Cardiac muscle cell (in vitro differentiated cells and primary cell): Measurements from ENCODE around the gene TNFSF13B. TPM values are rescaled to one million over a fixed set of nuclear protein-coding genes. Genes with fewer than 3 reads are reported as not detected.

Source experiments
- DNase-seq, 2 donors: peaks; one replicate each; pipeline versions ENCODE4 v3.0.0 to v3.0.0-alpha.2; 2010 to 2017; ENCODE audit warnings: low read depth in 1 of 2, low spot score in 1 of 2
- H3K27ac ChIP-seq: fragments of 200-600 bp; sonication (generic); 2 replicates; pipeline ENCODE4 v1.5.1; 2016
- H3K27me3 ChIP-seq: fragments of 200-600 bp; sonication (generic); 2 replicates; pipeline ENCODE4 v1.6.0; 2016; ENCODE audit warnings: control low read depth
- H3K36me3 ChIP-seq: fragments of 200-600 bp; sonication (generic); 2 replicates; pipeline ENCODE4 v1.5.1; 2016; ENCODE audit warnings: control low read depth
- H3K4me1 ChIP-seq: fragments of 200-600 bp; sonication (generic); 2 replicates; pipeline ENCODE4 v1.8.1; 2017; ENCODE audit warnings: low read depth, mild to moderate bottlenecking, mixed run types
- H3K4me3 ChIP-seq: fragments of 200-600 bp; sonication (generic); 2 replicates; pipeline ENCODE4 v1.5.1; 2016; ENCODE audit warnings: mild to moderate bottlenecking
- H3K9me3 ChIP-seq: fragments of 200-600 bp; sonication (generic); 2 replicates; pipeline ENCODE4 v1.5.1; 2017; ENCODE audit warnings: low read depth, mild to moderate bottlenecking, control low read depth
- CTCF ChIP-seq: IDR thresholded peaks from 2 replicates; pipeline ENCODE4 v1.5.1; 2012; ENCODE audit warnings: low read depth, mild to moderate bottlenecking, low read length
- polyA plus RNA-seq: library from polyadenylated mRNA; unstranded; fragments of >200 nt; fragmentation: Nextera tagmentation; extraction: Ambion mirVana; gene quantifications from 2 replicates; pipeline ENCODE4 v1.2.1, GENCODE V29; 2016
- total RNA-seq: library from RNA; depleted of rRNA; stranded (reverse); fragments of >200 nt; gene quantifications from 2 replicates; pipeline ENCODE4 v1.2.3, GENCODE V29; 2016

The TNFSF13B gene
- 0.46 and 0.69 TPM in 2 replicates for total RNA-seq
- polyA plus RNA-seq: 0.56 and 2.4 TPM in 2 replicates

- H3K27ac ChIP-seq: no peak within 1 kb of the TSS
- H3K9me3 ChIP-seq: no peaks in the 10 kb centered on the region
- H3K4me1 ChIP-seq: no peaks in the 10 kb centered on the region
- no peaks in the 10 kb centered on the region for H3K27me3 ChIP-seq
- H3K4me3 ChIP-seq: no peak within 1 kb of the TSS
- DNase-seq: peak; percentile 1 to 61
- no peak for TF ChIP-seq CTCF
- H3K36me3 ChIP-seq: no peaks in the 10 kb centered on the region
Measured at GRCh38 chr13:108269601-108270328, at the start of gene TNFSF13B. Gene TNFSF13B (plus strand): TSS chr13:108269718. CDS start chr13:108269896, 178 bp downstream.

- H3K4me3 ChIP-seq: peak overlapping the region; percentile 87
- no peak for DNase-seq
- no peaks in the 10 kb centered on the region for H3K27me3 ChIP-seq
- TF ChIP-seq CTCF: no peak
- peaks cover 38% of the 10 kb centered on the region for H3K4me1 ChIP-seq
- H3K36me3 ChIP-seq: no peaks in the 10 kb centered on the region
- H3K27ac ChIP-seq: peak overlapping the region; percentile 18
- no peaks in the 10 kb centered on the region for H3K9me3 ChIP-seq
Measured at GRCh38 chr13:108220041-108220440, 49.5 kb upstream of the TNFSF13B start.

GRCh38 chr13:108223687-108224503 lies 45.6 kb upstream of the TNFSF13B start:
- Histone ChIP-seq H3K9me3 (no peaks in the 10 kb centered on the region), H3K27me3 (no peaks in the 10 kb centered on the region), H3K4me3 (peak overlapping the region; percentile 4), H3K36me3 (no peaks in the 10 kb centered on the region), H3K27ac (peak overlapping the region; percentile 92), H3K4me1 (peaks cover 71% of the 10 kb centered on the region)
- DNase-seq: no peak
- no peak for TF ChIP-seq CTCF

- H3K27me3 ChIP-seq: no peaks in the 10 kb centered on the region
- no peaks in the 10 kb centered on the region for H3K9me3 ChIP-seq
- DNase-seq: no peak
- TF ChIP-seq CTCF: no peak
- H3K36me3 ChIP-seq: no peaks in the 10 kb centered on the region
- peaks cover 63% of the 10 kb centered on the region for H3K4me1 ChIP-seq
- H3K27ac ChIP-seq: peak overlapping the region; percentile 92
- peak overlapping the region; percentile 26 for H3K4me3 ChIP-seq
Measured at GRCh38 chr13:108225440-108225839, 44.1 kb upstream of the TNFSF13B start.

GRCh38 chr13:108226184-108226583 lies 43.3 kb upstream of the TNFSF13B start:
- Histone ChIP-seq H3K36me3 (no peaks in the 10 kb centered on the region), H3K9me3 (no peaks in the 10 kb centered on the region), H3K4me3 (peak overlapping the region; percentile 26), H3K4me1 (peaks cover 63% of the 10 kb centered on the region), H3K27me3 (no peaks in the 10 kb centered on the region), H3K27ac (peak overlapping the region; percentile 92)
- DNase-seq: peak in 1 of 2 donors; percentile 73
- no peak for TF ChIP-seq CTCF
